ENCODE data around the gene SLC8A3.

SLC8A3 gene

DNA sequence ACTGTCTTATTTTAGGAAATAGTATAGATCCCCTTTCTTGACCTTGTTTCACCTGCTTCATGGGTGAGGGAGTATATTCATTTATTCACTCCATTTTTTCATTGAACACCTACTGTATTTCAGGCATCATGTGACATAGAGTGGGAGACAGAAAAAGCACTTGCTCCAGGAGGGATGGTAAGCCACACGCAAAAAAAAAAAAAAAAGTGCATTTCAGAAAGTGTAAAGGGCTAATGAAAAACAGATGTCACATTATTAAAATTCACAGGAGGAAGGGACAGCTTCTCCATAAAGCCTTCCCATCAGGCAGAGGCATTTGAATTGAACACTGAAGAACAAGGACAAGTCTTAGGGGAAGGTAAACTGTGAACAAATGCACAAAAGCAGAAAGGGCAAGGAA, 7.5 kb downstream of the SLC8A3 start:
- TF ChIP-seq, protein P1, sequence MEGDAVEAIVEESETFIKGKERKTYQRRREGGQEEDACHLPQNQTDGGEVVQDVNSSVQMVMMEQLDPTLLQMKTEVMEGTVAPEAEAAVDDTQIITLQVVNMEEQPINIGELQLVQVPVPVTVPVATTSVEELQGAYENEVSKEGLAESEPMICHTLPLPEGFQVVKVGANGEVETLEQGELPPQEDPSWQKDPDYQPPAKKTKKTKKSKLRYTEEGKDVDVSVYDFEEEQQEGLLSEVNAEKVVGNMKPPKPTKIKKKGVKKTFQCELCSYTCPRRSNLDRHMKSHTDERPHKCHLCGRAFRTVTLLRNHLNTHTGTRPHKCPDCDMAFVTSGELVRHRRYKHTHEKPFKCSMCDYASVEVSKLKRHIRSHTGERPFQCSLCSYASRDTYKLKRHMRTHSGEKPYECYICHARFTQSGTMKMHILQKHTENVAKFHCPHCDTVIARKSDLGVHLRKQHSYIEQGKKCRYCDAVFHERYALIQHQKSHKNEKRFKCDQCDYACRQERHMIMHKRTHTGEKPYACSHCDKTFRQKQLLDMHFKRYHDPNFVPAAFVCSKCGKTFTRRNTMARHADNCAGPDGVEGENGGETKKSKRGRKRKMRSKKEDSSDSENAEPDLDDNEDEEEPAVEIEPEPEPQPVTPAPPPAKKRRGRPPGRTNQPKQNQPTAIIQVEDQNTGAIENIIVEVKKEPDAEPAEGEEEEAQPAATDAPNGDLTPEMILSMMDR (IDR thresholded peaks at IDR 0.05) = no peak

DNA sequence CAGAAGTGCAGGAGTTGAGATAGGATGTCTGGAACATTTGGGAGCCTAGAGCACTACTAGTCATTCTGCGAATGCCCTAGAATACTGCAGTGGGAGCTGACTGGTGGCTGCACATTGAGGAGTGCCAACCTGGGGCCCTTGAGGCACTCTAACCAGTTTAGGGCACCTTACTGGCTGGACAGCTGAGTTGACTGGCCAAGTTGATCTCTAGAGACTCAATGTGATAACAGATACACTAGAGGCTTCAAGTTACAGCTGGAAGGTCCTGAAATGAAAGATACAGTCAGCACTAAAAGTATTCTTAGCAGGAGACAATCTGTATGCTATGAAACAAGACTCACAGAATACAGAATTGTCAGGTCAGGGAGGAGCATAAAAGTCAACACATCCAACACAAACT, 8.0 kb downstream of the SLC8A3 start:
- TF ChIP-seq, protein P1 (IDR thresholded peaks at IDR 0.05) = no peak

DNA sequence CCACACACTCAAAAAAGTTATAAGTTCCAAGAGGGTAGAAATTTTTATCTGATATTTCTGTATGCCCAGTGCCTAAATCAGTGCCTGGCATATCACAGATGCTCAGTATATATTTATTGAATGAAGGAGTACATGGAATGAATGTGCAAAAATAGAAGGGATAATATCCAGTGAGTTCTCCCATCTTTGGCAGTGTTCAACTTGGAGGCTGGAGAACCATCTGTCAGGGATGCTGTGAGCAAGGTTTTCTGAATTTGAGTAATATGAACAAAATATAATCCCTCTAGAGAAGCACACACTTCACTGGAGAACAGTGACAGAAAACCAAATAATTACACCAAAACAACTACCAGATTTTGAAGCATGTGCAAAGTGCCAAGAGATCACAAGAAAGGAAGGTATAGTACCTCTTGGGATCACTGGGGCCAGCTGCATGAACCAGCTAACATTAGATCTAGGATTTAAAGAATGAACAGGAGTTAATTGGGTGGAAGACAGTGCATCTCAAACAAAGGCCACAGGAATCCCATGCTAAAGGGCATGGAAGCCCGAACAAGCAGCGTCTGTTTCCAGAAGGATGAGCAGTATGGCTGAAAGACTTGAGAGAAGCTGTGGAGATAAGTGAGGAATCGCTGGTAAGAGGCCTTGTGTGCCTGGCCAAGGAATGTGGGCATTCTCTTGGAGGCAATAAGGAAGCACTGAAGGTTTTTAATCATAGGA, 11.5 kb downstream of the SLC8A3 start:
- TF ChIP-seq, protein P1 (IDR thresholded peaks at IDR 0.05) = no peak

DNA sequence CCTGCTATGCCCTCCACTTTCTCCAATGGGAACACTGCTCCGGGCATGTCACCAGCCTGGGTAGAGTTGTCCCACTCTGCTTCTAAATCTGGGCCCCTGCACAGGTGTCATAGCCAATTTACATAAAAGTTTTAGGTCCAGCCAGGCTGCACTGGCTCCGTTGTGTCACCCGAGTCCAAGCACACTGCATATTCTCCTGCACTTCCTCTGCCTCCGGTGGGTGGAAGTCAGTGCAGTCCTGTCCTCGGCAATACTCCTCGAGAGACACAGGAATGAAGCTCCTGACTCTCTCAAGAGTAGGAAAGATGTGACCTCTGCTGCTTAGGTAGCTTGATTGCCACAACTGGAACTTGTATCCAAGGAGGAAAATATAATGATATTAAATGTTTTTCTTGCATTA, 15.2 kb downstream of the SLC8A3 start:
- TF ChIP-seq, protein P1 (IDR thresholded peaks at IDR 0.05) = no peak

DNA sequence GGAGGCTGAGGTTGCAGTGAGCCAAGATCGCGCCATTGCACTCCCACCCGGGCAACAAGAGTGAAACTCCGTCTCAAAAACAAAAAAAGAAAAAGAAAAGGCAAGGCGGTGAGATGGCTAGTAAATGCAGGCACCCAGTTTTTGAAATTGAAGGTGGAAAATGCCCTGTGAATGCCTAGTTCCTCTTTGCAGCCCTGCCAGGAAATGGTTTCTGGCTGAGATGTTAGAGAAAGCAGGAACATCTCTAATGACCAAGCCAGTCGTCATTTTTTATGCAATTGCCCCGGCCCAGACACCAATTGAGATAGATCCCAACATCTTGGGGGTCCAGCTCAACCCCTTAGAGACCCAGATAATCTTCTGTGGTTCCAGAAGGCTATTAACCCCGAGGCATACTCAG, 17.0 kb downstream of the SLC8A3 start:
- TF ChIP-seq, protein P1 (IDR thresholded peaks at IDR 0.05) = no peak

DNA sequence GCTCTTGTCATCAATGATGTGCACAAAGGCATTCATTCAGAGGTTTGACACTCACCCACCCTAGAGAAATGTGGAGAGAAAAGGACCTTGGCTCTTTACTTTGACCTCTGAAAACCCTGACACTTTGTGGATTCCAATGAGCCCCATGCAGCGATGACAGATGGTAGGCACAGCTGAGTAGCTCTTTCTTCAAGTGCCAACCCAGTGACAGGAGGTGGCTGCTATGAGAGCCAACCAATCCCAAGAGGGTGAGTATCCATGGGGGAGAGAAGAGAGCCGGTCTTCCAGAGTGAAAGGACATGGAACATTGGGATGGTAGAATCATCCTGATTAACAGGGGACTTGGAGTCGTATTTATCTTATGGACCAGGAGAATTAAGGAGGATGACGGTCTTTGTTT, 17.8 kb downstream of the SLC8A3 start:
- TF ChIP-seq, protein P1 (IDR thresholded peaks at IDR 0.05) = no peak

DNA sequence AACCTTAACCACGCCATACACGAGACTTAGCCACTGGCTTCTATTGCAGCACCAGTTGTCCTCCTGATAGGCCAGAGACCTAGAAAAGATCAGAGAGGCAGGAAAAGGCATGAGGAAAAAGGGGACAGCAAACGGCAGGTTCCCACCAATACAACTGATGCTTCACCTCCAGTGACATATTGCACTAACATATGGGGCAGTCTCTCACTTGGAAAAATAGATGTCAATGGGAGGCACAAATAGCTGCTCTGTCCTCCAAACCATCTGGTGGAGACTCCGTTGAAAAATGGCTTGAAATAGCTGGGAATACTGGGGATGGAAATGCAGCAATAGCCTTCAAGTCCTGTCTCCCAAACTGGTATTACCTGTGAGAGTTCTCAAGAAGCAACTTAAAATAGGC, 20.3 kb downstream of the SLC8A3 start:
- TF ChIP-seq, protein P1 (IDR thresholded peaks at IDR 0.05) = no peak
